K562 (cell line): ENCODE results near the gene SCAMP5. TPM values are rescaled to one million over a fixed set of nuclear protein-coding genes. Genes with fewer than 3 reads are reported as not detected.

ENCODE experiments used
- ATAC-seq: fragments of 200-7000 bp; cut with Tn5 transposase; 3 replicates; pipeline ENCODE4 v1.9.1; 2020; ENCODE audit warnings: moderate library complexity
- BruUV-seq: library from RNA; stranded (reverse); fragments of 400-500 nt; replicated peaks from 2 replicates; lab custom pipeline; 2021; lab: Mats Ljungman, UMichigan
- CTCF ChIA-PET: fragments of 300-600 bp; formaldehyde crosslinking; extraction: SDS; loops from one replicate; lab custom pipeline; 2021; ENCODE audit warnings: low intra/inter-chr PET ratio; lab: Yijun Ruan, JAX
- POLR2A ChIA-PET: fragments of 300-600, 350-650 bp; sonication (Branson Sonifier 250); formaldehyde crosslinking; extraction: SDS; loops from one replicate; lab custom pipeline; 2021; ENCODE audit warnings: antibody characterized with exemption, inconsistent platforms; lab: Yijun Ruan, JAX
- DNase-seq, 4 experiments: peaks; one replicate each; pipeline versions ENCODE4 v3.0.0 to v3.0.0-alpha.2; 2011 to 2018; ENCODE audit warnings: low spot score in 3 of 4, mixed read lengths in 3 of 4; ENCODE audit errors: extremely low read depth in 1 of 4
- FAIRE-seq: peaks from 2 replicates; lab custom pipeline; 2011; peaks lifted over from hg19 to GRCh38; lab: Jason Lieb, UNC
- H2AFZ ChIP-seq: 2 replicates; pipeline ENCODE4 v1.6.0; 2011; ENCODE audit warnings: low read depth, low read length, control low read depth, inconsistent platforms
- H3K27ac ChIP-seq: fragments of 200-600 bp; 3 replicates; pipeline ENCODE4 v1.8.0; 2011; ENCODE audit warnings: low read depth, mild to moderate bottlenecking, control low read depth, inconsistent platforms, low read length, moderate library complexity, mixed read lengths; ENCODE audit errors: extremely low read depth
- H3K27me3 ChIP-seq, 2 experiments: fragments of 300-600 bp in 1 of 2; 2 replicates in 1 of 2; 3 replicates in 1 of 2; pipeline versions ENCODE4 v1.6.0 to v1.8.0; 2011; ENCODE audit warnings: inconsistent platforms in 2 of 2, low read length in 2 of 2, mild to moderate bottlenecking in 1 of 2, mixed read lengths in 1 of 2, moderate library complexity in 1 of 2; ENCODE audit not compliant: control insufficient read depth in 2 of 2, insufficient read depth in 2 of 2
- H3K36me3 ChIP-seq: fragments of 300-600 bp; 3 replicates; pipeline ENCODE4 v1.8.0; 2011; ENCODE audit warnings: mild to moderate bottlenecking, low read length, inconsistent platforms; ENCODE audit not compliant: control insufficient read depth, insufficient read depth
- H3K4me1 ChIP-seq, 2 experiments: fragments of 200-600 bp in 1 of 2; replicated peaks in 1 of 2; 2 replicates in 1 of 2; 3 replicates in 1 of 2; pipeline versions ENCODE4 v1.5.1 to v1.8.0; 2011; ENCODE audit warnings: inconsistent platforms in 2 of 2, low read length in 2 of 2, mild to moderate bottlenecking in 1 of 2, mixed read lengths in 1 of 2, moderate library complexity in 1 of 2; ENCODE audit not compliant: control insufficient read depth in 2 of 2, insufficient read depth in 2 of 2
- H3K4me2 ChIP-seq: 2 replicates; pipeline ENCODE4 v1.6.1; 2011; ENCODE audit warnings: low read length, control low read depth, inconsistent platforms, mixed read lengths; ENCODE audit not compliant: insufficient read depth
- H3K4me3 ChIP-seq: fragments of 200-600 bp; sonication (generic), shearing (Covaris generic); 2 replicates; pipeline ENCODE4 v1.5.1; 2016; ENCODE audit warnings: control low read depth, inconsistent platforms
- H3K79me2 ChIP-seq: fragments of 200-600 bp; 3 replicates; pipeline ENCODE4 v1.8.0; 2011; ENCODE audit warnings: low read length, inconsistent platforms; ENCODE audit not compliant: control insufficient read depth, insufficient read depth
- H3K9ac ChIP-seq, 2 experiments: 2 replicates each; pipeline versions ENCODE4 v1.6.0 to v1.6.1; 2011; ENCODE audit warnings: low read depth in 2 of 2, low read length in 2 of 2, control low read depth in 1 of 2, inconsistent platforms in 1 of 2, mild to moderate bottlenecking in 1 of 2, mixed read lengths in 1 of 2; ENCODE audit not compliant: insufficient read depth in 1 of 2
- H3K9me1 ChIP-seq: one replicate; pipeline ENCODE4 v1.6.0; 2011; ENCODE audit warnings: inconsistent platforms, mild to moderate bottlenecking, low read length, moderate library complexity; ENCODE audit not compliant: control insufficient read depth, insufficient read depth
- H3K9me3 ChIP-seq: replicated peaks from 2 replicates; pipeline ENCODE4 v1.5.1; 2011; ENCODE audit warnings: low read depth, low read length, inconsistent platforms; ENCODE audit not compliant: control insufficient read depth, insufficient read depth
- H4K20me1 ChIP-seq: replicated peaks from 2 replicates; pipeline ENCODE4 v1.6.1; 2011; ENCODE audit warnings: low read length, inconsistent platforms, mixed read lengths; ENCODE audit not compliant: control insufficient read depth, insufficient read depth
- AFF4 ChIP-seq: sonication (generic); formaldehyde crosslinking; IDR thresholded peaks from 2 replicates; pipeline ENCODE4 v1.8.0; 2023; ENCODE audit warnings: mild to moderate bottlenecking, missing genetic modification reagents
- POLR2H ChIP-seq: IDR thresholded peaks from 2 replicates; pipeline ENCODE4 v1.6.1; 2016; ENCODE audit warnings: missing genetic modification characterization, low read depth, mild to moderate bottlenecking, control low read depth, missing compliant biosample characterization, moderate library complexity
- PRPF4 ChIP-seq: fragments of 200-400 bp; formaldehyde crosslinking; IDR thresholded peaks from one replicate; pipeline ENCODE4 v1.6.1; 2017; ENCODE audit warnings: low read length, low read depth, mild to moderate bottlenecking; ENCODE audit not compliant: insufficient read depth, poor library complexity, severe bottlenecking
- WGBS: fragments of 100-300 bp; shearing (Covaris generic); methylation state at CpG from one replicate; pipeline ENCODE4 v1.1.6; 2016; ENCODE audit warnings: low coverage, mixed read lengths; ENCODE audit not compliant: insufficient coverage; ENCODE audit errors: missing lambda C conversion rate; 5-methylcytosine and 5-hydroxymethylcytosine counted together
- in situ Hi-C: fragments of 300-500 bp; cut with MboI; formaldehyde crosslinking; loops from 4 replicates; pipeline ENCODE4 v1.15.0; 2018; ENCODE audit warnings: inconsistent platforms, mixed read lengths
- intact Hi-C: fragments of 100-400 bp; cut with micrococcal nuclease; formaldehyde crosslinking; loops from 2 replicates; pipeline ENCODE4 v1.14.2; 2022
- polyA plus RNA-seq, 8 experiments: library from polyadenylated mRNA; depleted of rRNA in 4 of 8; stranded (reverse) in 5 of 8; unstranded in 3 of 8; fragments of >200 nt; fragmentation: Nextera tagmentation in 2 of 8; fragmentation: Illumina TruSeq in 1 of 8; extraction: Ambion mirVana in 2 of 8; extraction: Trizol in 1 of 8; gene quantifications; 2 replicates each; pipeline versions ENCODE4 v1.2.1 to v1.2.3, GENCODE V29; 2011 to 2014; ENCODE audit warnings: inconsistent platforms in 1 of 8, missing spikeins in 1 of 8
- total RNA-seq, 7 experiments: library from RNA; depleted of rRNA in 6 of 7; stranded (reverse); fragments of >200 nt in 6 of 7; fragmentation: Illumina TruSeq in 2 of 7; extraction: Trizol in 2 of 7; gene quantifications; 2 replicates each; pipeline versions ENCODE4 v1.2.1 to v1.2.3, GENCODE V29; 2011 to 2021; ENCODE audit warnings: low replicate concordance in 1 of 7
- TF ChIP-seq, protein P1 (sequence below): fragments of 250-450 bp; sonication (Bioruptor Pico); IDR thresholded peaks from 2 replicates; pipeline ENCODE4 v1.5.0; 2021; ENCODE audit warnings: mild to moderate bottlenecking, borderline replicate concordance
- TF ChIP-seq, protein P2 (sequence below): IDR thresholded peaks from 2 replicates; pipeline ENCODE4 v1.6.1; 2012; ENCODE audit warnings: low read depth, low read length, improper control_type of control experiment, borderline replicate concordance

SCAMP5 gene
- total and polyA plus RNA-seq, 9 of the 15 experiments (the other 6 are each of a cell fraction or from before 2014, with no cell fraction given) = 0.09 to 0.29 (median 0.19) TPM; not detected in 5

GRCh38 chr15:74994236-74994635, 1.1 kb upstream of the SCAMP5 start (continued):
- TF ChIP-seq, protein P1, sequence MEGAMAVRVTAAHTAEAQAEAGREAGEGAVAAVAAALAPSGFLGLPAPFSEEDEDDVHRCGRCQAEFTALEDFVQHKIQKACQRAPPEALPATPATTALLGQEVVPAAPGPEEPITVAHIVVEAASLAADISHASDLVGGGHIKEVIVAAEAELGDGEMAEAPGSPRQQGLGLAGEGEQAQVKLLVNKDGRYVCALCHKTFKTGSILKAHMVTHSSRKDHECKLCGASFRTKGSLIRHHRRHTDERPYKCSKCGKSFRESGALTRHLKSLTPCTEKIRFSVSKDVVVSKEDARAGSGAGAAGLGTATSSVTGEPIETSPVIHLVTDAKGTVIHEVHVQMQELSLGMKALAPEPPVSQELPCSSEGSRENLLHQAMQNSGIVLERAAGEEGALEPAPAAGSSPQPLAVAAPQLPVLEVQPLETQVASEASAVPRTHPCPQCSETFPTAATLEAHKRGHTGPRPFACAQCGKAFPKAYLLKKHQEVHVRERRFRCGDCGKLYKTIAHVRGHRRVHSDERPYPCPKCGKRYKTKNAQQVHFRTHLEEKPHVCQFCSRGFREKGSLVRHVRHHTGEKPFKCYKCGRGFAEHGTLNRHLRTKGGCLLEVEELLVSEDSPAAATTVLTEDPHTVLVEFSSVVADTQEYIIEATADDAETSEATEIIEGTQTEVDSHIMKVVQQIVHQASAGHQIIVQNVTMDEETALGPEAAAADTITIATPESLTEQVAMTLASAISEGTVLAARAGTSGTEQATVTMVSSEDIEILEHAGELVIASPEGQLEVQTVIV (CRISPR knock-in tag) = no peak
- TF ChIP-seq, all 486 proteins: peak for 0

- Histone ChIP-seq H3K9ac (no peak overlapping the region; a peak in 1 of 4 replicates), H3K9me3 (no peaks in the 10 kb centered on the region), H3K4me2 (peak overlapping the region; percentile 24; the same call in 1 of the 2 replicates), H4K20me1 (peaks cover 8% of the 10 kb centered on the region), H3K79me2 (no peaks in the 10 kb centered on the region), H2AFZ (no peak overlapping the region), H3K4me1 (peaks cover 0 to 14% of the 10 kb centered on the region in 2 experiments; a peak in 2 of 5 replicates), H3K36me3 (no peaks in the 10 kb centered on the region), H3K27me3 (peaks cover 13 to 38% of the 10 kb centered on the region in 2 experiments), H3K9me1 (peaks cover 2% of the 10 kb centered on the region), H3K4me3 (no peak overlapping the region), H3K27ac (no peak overlapping the region)
- ChIA-PET CTCF (no interaction called here), POLR2A (interaction anchor here (0.6 to 1.0 kb wide), 3 partner anchors 10 to 349 kb away, joined by 3 to 5 read pairs (median 3); no protein-coding TSS in a partner anchor)
- 2% methylated on average over 5 of the region's 5 CpGs for WGBS
- no peak for FAIRE-seq
- no TSS peak for BruUV-seq
- DNase-seq = no peak
- TF ChIP-seq AFF4 (no peak), POLR2H (tag) (no peak), PRPF4 (no peak)
- TF ChIP-seq, protein P2, sequence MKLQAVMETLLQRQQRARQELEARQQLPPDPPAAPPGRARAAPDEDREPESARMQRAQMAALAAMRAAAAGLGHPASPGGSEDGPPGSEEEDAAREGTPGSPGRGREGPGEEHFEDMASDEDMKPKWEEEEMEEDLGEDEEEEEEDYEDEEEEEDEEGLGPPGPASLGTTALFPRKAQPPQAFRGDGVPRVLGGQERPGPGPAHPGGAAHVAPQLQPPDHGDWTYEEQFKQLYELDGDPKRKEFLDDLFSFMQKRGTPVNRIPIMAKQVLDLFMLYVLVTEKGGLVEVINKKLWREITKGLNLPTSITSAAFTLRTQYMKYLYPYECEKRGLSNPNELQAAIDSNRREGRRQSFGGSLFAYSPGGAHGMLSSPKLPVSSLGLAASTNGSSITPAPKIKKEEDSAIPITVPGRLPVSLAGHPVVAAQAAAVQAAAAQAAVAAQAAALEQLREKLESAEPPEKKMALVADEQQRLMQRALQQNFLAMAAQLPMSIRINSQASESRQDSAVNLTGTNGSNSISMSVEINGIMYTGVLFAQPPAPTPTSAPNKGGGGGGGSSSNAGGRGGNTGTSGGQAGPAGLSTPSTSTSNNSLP = no peak
- intact Hi-C loops = no loop called here
- in situ Hi-C loops = no loop called here
- no peak for ATAC-seq
Measured at GRCh38 chr15:74994685-74995084, 678 bp upstream of the SCAMP5 start.
